ENCODE data around the gene ZBTB49.
"Not testable (repeated sequence)": the region's sequence is repeated elsewhere in the genome, so short reads cannot be mapped to it uniquely, and the experiment has no call there.

The ZBTB49 gene

DNA sequence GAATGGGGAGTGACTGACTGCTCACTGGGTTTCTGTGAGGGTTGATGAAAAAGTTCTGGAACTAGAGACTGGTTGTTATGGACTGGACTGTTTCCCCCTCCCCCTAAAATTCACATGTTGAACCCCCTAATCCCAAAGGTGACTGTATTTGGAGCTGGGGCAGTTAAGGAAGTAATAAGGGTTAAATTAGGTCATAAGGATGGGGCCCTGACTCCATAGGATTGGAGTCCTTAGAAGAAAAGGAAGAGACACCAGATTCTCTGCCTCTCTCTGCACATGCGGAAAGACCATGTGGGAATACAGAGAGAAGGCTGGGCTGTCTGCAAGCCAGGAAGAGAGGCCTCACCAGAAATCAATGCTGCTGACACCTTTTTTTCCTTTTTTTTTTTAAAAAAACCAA, 38.2 kb downstream of the ZBTB49 start:
- Mint-ChIP-seq H3K4me1 (no peaks in the 10 kb centered on the region), H3K9me3 (no peaks in the 10 kb centered on the region), H3K4me3 (no peak overlapping the region), H3K27me3 (no peaks in the 10 kb centered on the region), H3K36me3 (no peaks in the 10 kb centered on the region), H3K27ac (no peak overlapping the region)

DNA sequence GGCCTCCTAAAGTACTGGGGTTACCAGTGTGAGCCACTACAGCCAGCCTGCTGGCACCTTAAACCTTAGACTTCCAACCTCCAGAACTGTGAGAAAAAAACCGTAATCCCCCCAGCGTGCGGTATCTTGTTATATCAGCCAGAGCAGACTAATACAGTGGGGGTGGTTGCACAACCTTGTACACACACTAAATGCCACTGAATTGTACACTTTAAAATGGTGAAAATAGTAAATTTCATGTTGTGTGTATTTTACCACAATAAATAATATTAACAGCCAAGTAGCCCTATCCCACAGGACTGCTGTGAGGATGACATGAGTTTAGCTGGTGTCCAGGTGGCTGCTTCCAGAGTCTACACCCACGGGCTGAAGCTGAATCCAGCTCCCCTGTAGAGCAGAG, 38.8 kb downstream of the ZBTB49 start:
- Mint-ChIP-seq H3K9me3 (no peaks in the 10 kb centered on the region), H3K4me1 (no peaks in the 10 kb centered on the region), H3K36me3 (no peaks in the 10 kb centered on the region), H3K27ac (no peak overlapping the region), H3K4me3 (no peak overlapping the region), H3K27me3 (no peaks in the 10 kb centered on the region)

DNA sequence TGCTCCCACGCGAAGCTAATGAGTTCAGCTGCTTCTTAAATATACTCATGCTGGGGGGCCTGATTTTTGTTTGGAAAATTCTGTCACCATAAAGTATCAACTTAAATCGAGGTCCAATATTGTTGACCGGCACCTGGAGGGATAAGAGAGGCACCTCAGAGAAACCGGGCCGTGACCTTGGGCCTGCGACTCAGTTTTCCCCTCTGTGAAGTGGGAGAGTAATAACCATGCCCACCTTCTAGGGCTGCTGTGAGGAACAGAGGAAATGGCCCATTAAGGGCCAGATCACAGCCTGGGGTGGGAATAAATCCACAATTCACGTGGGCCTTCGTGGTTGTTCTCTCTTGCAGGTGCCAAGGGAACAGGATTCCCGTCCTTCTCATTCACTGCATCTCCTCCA, 39.4 kb downstream of the ZBTB49 start:
- Mint-ChIP-seq H3K27me3 (no peaks in the 10 kb centered on the region), H3K4me1 (peaks cover 1% of the 10 kb centered on the region), H3K36me3 (no peaks in the 10 kb centered on the region), H3K9me3 (no peaks in the 10 kb centered on the region), H3K27ac (no peak overlapping the region), H3K4me3 (no peak overlapping the region)

DNA sequence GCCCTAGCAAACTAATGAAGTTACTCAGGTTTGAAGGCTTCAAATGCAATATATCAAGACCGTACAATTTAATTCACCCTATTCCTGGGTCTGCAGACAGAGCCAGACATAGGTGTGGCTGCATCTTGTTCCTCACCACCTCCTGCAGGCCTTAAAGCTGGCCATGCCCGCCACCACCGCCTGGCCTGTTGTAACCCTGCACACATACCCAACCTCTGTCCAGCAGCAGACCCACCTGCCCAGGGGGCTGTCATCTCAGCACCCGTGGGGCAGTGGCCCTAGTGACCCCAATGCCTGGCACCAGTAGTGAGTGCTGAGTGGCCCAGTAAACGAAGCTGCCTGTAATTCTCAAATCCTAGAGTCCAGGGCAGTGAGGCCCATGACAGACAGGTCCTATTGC, 40.7 kb downstream of the ZBTB49 start:
- Mint-ChIP-seq H3K27ac (no peak overlapping the region), H3K27me3 (no peaks in the 10 kb centered on the region), H3K4me1 (peaks cover 3% of the 10 kb centered on the region), H3K36me3 (no peaks in the 10 kb centered on the region), H3K4me3 (no peak overlapping the region), H3K9me3 (no peaks in the 10 kb centered on the region)

DNA sequence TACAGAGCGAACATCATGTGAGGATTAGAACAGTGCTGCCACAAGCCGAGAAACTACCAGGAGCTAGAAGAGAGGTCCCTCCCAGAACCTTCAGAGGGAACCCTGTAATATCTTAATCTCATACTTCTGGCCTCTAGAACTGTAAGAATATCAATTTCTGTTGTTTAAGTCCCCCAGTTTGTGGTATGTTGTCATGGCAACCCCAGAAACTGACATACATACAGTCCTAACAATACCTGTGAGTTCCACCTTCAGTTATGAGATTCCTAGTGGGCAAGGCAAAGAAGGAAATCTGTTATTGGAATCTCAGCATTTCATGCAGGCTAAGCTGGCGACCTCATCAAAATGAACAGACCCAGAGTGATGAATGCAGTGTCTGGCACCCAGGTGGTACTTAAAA, 42.5 kb downstream of the ZBTB49 start:
- H3K9me3 Mint-ChIP-seq, result no peaks in the 10 kb centered on the region
- H3K4me3 Mint-ChIP-seq, result no peak overlapping the region
- H3K4me1 Mint-ChIP-seq, result peaks cover 3% of the 10 kb centered on the region
- no peaks in the 10 kb centered on the region for H3K27me3 Mint-ChIP-seq
- no peak overlapping the region for H3K27ac Mint-ChIP-seq
- no peaks in the 10 kb centered on the region for H3K36me3 Mint-ChIP-seq

DNA sequence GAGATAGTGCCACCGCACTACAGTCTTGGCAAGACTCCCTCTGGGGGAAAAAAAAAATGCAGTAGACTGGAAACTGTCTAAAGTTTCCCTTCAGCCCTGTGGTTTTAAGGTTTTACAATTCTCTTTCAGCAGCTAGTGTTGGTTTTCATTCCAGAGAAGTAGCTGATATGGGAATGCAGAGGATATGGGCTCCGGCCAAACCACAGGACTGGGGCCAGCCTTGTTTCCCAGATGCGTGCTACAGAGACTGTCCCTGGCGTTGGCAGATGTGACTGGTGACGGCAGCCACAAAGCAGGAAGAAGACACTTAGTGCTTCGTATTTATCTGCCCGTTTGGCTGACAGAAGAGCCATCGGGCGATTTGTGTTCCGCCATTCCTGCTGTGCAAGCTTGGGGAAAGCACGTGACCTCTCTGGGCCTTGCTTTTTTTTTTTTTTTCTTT, 43.2 kb downstream of the ZBTB49 start:
- Mint-ChIP-seq H3K27me3 (no peaks in the 10 kb centered on the region), H3K27ac (no peak overlapping the region), H3K9me3 (no peaks in the 10 kb centered on the region), H3K4me3 (no peak overlapping the region), H3K36me3 (no peaks in the 10 kb centered on the region), H3K4me1 (peaks cover 3% of the 10 kb centered on the region)

DNA sequence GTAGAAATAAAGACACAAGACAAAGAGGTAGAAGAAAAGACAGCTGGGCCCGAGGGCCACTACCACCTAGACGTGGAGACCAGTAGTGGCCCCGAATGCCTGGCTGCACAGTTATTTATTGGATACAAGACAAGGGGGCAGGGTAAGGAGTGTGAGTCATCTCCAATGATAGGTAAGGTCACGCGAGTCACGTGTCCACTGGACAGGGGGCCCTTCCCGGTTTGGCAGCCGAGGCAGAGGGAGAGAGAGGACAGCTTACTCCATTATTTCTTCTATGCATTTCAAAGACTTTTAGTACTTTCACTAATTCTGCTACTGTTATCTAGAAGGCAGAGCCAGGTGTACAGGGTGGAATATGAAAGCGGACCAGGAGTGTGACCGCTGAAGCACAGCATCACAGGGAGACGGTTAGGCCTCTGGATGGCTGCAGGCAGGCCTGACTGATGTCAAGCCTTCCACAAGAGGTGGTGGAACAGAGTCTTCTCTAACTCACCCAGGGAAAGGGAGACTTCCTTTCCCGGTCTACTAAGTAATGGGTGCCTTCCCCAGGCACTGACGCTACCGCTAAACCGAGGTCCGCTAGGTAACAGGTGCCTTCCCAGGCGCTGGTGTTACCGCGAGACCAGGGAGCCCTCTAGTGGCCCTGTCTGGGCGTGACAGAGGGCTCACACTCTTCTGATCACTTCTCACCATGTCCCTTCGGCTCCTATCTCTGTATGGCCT, 44.9 kb downstream of the ZBTB49 start:
- Mint-ChIP-seq H3K36me3 (no peaks in the 10 kb centered on the region), H3K4me3 (no peak overlapping the region), H3K27ac (no peak overlapping the region), H3K4me1 (peaks cover 3% of the 10 kb centered on the region), H3K27me3 (no peaks in the 10 kb centered on the region), H3K9me3 (no peaks in the 10 kb centered on the region)

DNA sequence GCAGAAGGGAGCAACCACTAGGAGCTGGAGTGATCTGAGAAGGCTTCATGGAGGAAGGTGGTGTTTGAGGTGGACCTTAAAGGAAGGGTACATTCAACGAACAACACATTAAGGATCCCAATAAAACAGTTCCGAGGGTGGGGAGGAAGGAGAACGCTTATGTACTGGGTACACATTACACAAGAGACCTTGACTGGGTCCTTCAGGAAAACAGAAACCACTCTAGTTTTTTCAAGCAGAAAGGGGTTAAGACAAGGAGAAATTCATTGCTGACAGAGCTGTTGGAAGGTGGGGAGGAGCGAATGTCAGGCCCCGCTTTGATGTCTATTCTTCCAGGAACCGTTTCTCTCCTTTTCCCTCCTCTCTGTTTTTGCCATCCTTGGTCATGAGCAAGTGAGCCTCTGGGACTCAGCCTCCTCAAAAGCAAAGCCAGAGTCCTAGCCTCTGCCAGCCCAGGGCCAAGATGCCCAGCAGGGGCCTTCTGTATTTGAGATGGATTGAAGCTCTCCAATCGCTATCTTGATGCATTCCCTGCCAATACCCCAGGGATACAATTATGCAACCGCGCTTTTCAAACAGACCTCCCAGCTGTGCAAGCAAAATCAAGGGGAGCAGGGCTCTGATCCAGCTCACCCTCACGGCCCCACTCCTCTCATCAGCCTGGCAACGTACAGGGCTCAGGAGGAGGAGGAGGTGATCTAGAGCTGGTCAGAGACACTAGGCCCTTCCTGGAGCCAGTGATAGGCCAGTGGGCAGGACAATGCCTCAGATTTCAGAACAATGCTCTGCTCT, 48.4 kb downstream of the ZBTB49 start:
- Mint-ChIP-seq H3K27me3 (no peaks in the 10 kb centered on the region), H3K4me3 (no peak overlapping the region), H3K36me3 (no peaks in the 10 kb centered on the region), H3K9me3 (no peaks in the 10 kb centered on the region), H3K4me1 (peaks cover 3% of the 10 kb centered on the region), H3K27ac (no peak overlapping the region)

DNA sequence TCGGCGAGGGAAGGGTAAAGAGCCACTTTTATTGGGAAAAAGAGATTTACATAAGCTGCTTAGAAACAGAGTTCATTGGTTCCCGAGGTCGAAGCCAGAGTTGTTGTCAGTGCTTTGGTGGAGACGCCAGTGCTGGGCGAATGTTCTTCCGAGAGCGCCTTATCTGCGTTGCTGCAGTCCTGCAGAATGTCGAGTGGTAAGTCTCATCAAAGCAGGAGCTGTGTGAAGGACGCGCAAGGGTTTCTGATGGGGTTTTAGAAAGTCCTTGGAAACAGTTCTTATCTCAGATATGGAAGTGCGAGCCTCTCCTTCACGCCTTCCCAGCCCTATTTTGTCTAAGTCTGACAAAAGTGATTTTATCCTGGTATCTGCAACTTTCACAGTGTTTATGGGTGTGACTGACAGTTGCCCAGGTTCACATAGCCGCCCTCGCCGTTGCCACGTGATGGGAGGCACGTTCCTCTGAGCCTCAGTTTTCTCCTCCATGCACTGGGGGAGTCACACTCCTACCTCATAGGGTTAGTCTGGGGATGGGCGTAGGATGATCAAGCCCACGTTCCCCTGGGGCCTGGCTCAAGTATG, 49.5 kb downstream of the ZBTB49 start:
- Mint-ChIP-seq H3K36me3 (no peaks in the 10 kb centered on the region), H3K4me1 (peaks cover under 1% of the 10 kb centered on the region), H3K27me3 (no peaks in the 10 kb centered on the region), H3K4me3 (no peak overlapping the region), H3K9me3 (no peaks in the 10 kb centered on the region), H3K27ac (no peak overlapping the region)

DNA sequence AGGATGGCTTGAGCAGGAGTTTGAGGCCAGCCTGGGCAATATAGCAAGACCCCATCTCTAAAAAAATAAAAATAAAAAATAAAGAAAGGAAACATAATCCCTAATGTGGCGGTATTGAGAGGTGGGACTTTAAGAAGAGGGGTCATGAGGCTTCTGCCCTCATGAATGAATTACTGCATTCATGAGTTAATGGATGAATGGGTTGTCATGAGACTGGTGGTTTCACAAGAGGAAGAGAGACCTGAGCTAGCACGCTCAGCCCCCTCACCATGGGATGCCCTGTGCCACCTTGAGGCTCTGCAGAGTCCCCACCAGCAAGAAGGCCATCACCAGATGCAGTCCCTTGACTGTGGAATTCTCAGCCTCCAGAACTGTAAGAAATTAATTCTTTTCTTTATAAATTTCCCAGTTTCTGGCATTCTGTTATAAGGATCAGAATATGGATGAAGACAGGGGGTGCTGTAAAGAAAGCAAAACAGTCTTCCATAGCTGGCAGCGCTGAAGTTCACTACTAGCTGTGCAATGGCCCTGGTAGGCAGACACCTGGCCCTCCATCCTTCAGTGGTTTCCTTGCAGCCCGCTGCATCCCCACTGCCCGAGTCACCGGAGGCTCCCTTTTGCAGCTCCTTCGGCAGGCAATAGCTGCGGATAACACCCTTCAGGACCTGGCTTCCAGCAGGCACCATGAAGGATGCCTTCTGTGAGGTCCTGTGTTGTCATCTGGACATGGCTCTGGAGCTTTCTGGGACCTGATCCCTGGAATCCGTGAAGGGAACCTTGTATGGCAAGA, 52.0 kb downstream of the ZBTB49 start:
- peaks cover under 1% of the 10 kb centered on the region for H3K36me3 Mint-ChIP-seq
- H3K27me3 Mint-ChIP-seq, result no peaks in the 10 kb centered on the region
- H3K4me1 Mint-ChIP-seq, result peaks cover 2% of the 10 kb centered on the region
- peak overlapping the region; percentile 33 for H3K27ac Mint-ChIP-seq
- no peak overlapping the region for H3K4me3 Mint-ChIP-seq
- H3K9me3 Mint-ChIP-seq, result no peaks in the 10 kb centered on the region

DNA sequence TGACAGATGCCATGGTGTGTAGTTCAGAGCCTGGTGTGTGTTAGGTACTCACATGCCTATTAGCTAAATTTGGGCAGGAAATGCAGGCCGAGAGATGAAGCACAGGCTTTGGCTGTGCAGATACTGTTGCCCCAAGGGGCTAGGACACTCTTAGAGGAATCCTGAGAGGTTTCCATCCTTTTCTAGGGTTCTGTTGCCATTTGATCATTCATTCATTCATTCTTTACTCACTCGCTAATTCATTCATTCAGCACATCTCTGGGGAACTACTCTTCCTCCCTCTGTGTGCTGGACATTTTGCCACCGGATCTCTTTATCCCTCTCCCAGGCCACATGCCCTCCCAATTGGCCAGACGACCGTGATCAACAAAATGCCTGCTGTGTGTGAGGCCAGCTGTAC, 53.0 kb downstream of the ZBTB49 start:
- no peaks in the 10 kb centered on the region for H3K27me3 Mint-ChIP-seq
- H3K4me3 Mint-ChIP-seq, result no peak overlapping the region
- H3K4me1 Mint-ChIP-seq, result peaks cover 11% of the 10 kb centered on the region
- peaks cover 2% of the 10 kb centered on the region for H3K36me3 Mint-ChIP-seq
- H3K27ac Mint-ChIP-seq, result no peak overlapping the region
- no peaks in the 10 kb centered on the region for H3K9me3 Mint-ChIP-seq

DNA sequence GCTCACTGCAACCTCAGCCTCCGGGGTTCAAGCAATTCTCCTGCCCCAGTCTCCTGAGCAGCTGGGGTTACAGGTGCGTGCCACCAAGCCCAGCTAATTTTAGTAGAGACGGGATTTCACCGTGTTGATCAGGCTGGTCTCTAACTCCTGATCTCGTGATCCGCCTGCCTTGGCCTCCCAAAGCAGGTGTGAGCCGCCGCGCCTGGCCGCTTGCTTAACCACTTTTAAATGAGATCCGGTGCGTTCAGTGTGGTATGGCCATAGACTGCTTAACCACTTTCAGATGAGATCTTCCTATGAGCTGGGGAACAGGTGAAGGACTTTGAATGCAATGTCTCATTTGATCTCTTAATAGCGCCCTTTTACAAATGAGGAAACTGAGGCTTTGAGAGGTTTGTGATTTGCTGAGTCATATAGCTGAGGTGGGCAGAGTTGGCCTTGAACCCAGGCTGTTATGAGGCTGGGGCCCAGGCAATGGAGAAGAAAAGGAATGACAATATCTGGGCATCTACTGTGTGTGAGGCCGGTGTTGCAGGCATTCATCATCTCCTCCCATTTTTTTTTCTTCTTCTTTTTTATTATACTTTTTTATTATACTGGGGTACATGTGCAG, 55.0 kb downstream of the ZBTB49 start:
- peaks cover 27% of the 10 kb centered on the region for H3K4me1 Mint-ChIP-seq
- H3K27me3 Mint-ChIP-seq, result no peaks in the 10 kb centered on the region
- H3K4me3 Mint-ChIP-seq, result no peak overlapping the region
- H3K27ac Mint-ChIP-seq, result no peak overlapping the region
- peaks cover 2% of the 10 kb centered on the region for H3K36me3 Mint-ChIP-seq
- no peaks in the 10 kb centered on the region for H3K9me3 Mint-ChIP-seq

DNA sequence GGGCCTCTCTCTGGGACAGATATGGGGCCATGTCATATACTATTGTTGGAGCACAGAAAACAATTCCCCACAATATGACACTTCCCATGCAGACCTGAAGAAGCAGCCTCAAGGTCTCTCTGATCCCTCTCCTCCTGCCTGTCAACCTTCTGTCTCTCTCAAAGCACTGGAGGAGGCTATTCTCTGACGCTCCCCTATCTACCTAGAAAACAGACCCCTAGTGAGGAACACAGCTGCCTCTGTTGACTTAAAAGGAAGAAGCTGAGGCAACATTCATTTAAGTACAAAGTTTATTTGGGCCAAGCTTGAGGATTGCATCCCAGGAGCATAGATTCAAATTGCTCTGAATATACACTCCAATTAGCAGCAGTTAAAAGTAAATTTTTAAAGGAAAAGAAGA, 57.5 kb downstream of the ZBTB49 start:
- H3K36me3 Mint-ChIP-seq, result peaks cover 2% of the 10 kb centered on the region
- no peak overlapping the region for H3K27ac Mint-ChIP-seq
- H3K9me3 Mint-ChIP-seq, result no peaks in the 10 kb centered on the region
- H3K4me1 Mint-ChIP-seq, result peaks cover 27% of the 10 kb centered on the region
- no peak overlapping the region for H3K4me3 Mint-ChIP-seq
- no peaks in the 10 kb centered on the region for H3K27me3 Mint-ChIP-seq

DNA sequence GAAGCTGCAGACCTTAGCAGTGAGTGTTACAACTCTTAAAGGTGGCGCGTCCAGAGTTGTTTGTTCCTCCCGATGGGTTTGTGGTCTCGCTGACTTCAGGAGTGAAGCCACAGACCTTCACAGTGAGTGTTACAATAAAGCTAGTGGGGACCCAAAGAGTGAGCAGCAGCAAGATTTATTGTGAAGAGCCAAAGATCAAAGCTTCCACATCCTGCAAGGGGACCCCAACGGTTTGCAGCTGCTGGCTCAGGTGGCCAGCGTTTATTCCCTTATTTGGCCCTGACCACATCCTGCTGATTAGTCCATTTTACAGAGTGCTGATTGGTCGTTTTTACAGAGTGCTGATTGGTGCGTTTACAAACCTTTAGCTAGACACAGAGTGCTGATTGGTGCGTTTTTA, 58.5 kb downstream of the ZBTB49 start:
- not testable (repeated sequence) for H3K27ac Mint-ChIP-seq, H3K27me3 Mint-ChIP-seq

DNA sequence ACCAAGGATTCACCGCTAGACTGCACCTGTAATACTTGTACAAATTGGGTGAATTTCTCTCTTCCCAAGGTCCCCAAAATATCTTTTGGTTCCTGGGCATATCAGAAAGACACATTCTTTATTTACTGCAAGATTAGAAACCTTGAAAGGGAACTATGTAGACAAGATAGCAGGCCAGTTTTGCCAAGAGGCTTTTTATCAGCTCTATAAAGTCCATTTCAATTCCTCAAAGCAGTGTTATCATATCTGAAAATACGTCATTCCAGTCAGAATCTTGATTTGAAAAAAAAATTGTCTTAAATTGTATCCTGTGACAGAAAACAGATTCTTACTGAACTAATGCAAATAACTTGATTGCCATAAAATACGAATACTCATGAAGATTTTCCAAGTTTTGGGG, 59.8 kb downstream of the ZBTB49 start:
- Mint-ChIP-seq H3K4me3 (no peak overlapping the region), H3K27me3 (no peaks in the 10 kb centered on the region), H3K27ac (no peak overlapping the region), H3K36me3 (peaks cover 2% of the 10 kb centered on the region), H3K4me1 (peaks cover 27% of the 10 kb centered on the region), H3K9me3 (no peaks in the 10 kb centered on the region)

More for the DNA sequence above, 58.5 kb downstream of the ZBTB49 start:
- peak overlapping the region; percentile 17 for H3K4me3 Mint-ChIP-seq
- peaks cover 27% of the 10 kb centered on the region for H3K4me1 Mint-ChIP-seq
- not testable (repeated sequence) for H3K9me3 Mint-ChIP-seq, H3K36me3 Mint-ChIP-seq
